Measurements from ENCODE around the gene MAST4. TPM values are rescaled to one million over a fixed set of nuclear protein-coding genes. Genes with fewer than 3 reads are reported as not detected.

Gene MAST4
- total RNA-seq, 1 donor from 2014 or later: 0.99 TPM

DNA sequence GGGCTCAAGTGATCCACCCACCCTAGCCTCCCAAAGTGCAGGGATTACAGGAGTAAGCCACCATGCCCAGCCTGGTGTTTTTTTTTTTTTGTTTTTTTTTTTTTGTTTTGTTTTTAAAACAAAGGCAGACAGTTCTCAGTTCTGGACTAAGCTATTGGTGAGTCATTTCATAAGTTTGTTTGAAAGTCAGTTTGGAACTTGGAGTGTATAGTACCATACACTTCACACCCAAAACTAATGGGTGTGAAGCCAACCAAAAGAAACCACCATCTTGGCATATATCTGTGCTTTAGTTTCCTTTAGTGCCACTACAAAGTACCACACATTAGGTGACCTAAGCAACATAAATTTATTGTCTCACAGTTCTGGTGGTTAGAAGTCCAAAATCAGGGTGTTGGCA is 13.4 kb downstream of the MAST4 start:
- Histone ChIP-seq H4K20me1 (ENCODE audit: low read depth) (no peaks in the 10 kb centered on the region), H3F3A (ENCODE audit: low read depth) (peaks cover 4% of the 10 kb centered on the region), H3K79me2 (ENCODE audit: low read depth) (no peaks in the 10 kb centered on the region), H3K4me2 (no peak overlapping the region), H3K4me3 (no peak overlapping the region), H3K9me3 (ENCODE audit: low read depth) (no peaks in the 10 kb centered on the region), H3K27me3 (no peaks in the 10 kb centered on the region), H3K4me1 (peaks cover 5% of the 10 kb centered on the region), H3K27ac (no peak overlapping the region), H2AFZ (replicated peaks) (no peak overlapping the region), H3K36me3 (no peaks in the 10 kb centered on the region), H3K9ac (no peak overlapping the region)
- no peak overlapping the region for H3K27ac Mint-ChIP-seq
- no peak for TF ChIP-seq EZH2 (IDR thresholded peaks at IDR 0.05)
- TF ChIP-seq, protein P1, sequence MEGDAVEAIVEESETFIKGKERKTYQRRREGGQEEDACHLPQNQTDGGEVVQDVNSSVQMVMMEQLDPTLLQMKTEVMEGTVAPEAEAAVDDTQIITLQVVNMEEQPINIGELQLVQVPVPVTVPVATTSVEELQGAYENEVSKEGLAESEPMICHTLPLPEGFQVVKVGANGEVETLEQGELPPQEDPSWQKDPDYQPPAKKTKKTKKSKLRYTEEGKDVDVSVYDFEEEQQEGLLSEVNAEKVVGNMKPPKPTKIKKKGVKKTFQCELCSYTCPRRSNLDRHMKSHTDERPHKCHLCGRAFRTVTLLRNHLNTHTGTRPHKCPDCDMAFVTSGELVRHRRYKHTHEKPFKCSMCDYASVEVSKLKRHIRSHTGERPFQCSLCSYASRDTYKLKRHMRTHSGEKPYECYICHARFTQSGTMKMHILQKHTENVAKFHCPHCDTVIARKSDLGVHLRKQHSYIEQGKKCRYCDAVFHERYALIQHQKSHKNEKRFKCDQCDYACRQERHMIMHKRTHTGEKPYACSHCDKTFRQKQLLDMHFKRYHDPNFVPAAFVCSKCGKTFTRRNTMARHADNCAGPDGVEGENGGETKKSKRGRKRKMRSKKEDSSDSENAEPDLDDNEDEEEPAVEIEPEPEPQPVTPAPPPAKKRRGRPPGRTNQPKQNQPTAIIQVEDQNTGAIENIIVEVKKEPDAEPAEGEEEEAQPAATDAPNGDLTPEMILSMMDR (IDR thresholded peaks at IDR 0.05): no peak
- TF ChIP-seq EZH2phosphoT487 (IDR thresholded peaks at IDR 0.05): no peak
- no peak for DNase-seq (ENCODE audit: low spot score)
- H3K27me3 Mint-ChIP-seq (ENCODE audit: insufficient read depth, low read depth): no peaks in the 10 kb centered on the region
- no peaks in the 10 kb centered on the region for H3K36me3 Mint-ChIP-seq
- no peak overlapping the region for H3K4me3 Mint-ChIP-seq
- no peaks in the 10 kb centered on the region for H3K4me1 Mint-ChIP-seq
- H3K9me3 Mint-ChIP-seq: no peaks in the 10 kb centered on the region

DNA sequence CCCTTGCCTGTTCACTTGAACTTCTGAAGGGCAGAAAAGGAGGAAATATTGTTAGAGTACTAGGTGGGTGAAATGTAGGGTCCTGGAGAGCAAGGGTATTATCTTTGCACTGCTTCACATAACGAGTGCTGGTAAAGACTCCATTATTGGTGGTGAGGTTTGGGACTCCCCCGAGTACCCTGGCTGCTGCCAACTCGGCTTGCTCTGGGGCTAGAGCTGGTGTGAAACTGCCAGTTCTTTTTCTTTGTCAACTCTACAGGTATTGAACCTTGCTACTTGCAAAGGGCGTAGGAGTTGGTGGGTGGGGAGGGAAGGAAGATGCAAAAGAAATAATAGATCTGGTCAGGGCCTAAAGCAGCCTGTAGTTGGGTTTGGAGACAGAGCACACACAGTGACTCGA is 16.0 kb downstream of the MAST4 start:
- Mint-ChIP-seq H3K4me3 (no peak overlapping the region), H3K4me1 (no peaks in the 10 kb centered on the region), H3K9me3 (no peaks in the 10 kb centered on the region), H3K27me3 (ENCODE audit: insufficient read depth, low read depth) (no peaks in the 10 kb centered on the region), H3K36me3 (no peaks in the 10 kb centered on the region), H3K27ac (no peak overlapping the region)
- no peaks in the 10 kb centered on the region for H4K20me1 ChIP-seq (ENCODE audit: low read depth)
- H3K36me3 ChIP-seq: no peaks in the 10 kb centered on the region
- no peaks in the 10 kb centered on the region for H3F3A ChIP-seq (ENCODE audit: low read depth)
- peaks cover 6% of the 10 kb centered on the region for H3K4me1 ChIP-seq
- DNase-seq (ENCODE audit: low spot score): no peak
- H3K27ac ChIP-seq: no peak overlapping the region
- no peak overlapping the region for H3K4me3 ChIP-seq
- H3K9me3 ChIP-seq (ENCODE audit: low read depth): no peaks in the 10 kb centered on the region
- H3K27me3 ChIP-seq: no peaks in the 10 kb centered on the region
- H2AFZ ChIP-seq (replicated peaks): no peak overlapping the region
- TF ChIP-seq, protein P1 (IDR thresholded peaks at IDR 0.05): no peak
- TF ChIP-seq EZH2phosphoT487 (IDR thresholded peaks at IDR 0.05) (no peak), EZH2 (IDR thresholded peaks at IDR 0.05) (no peak)
- H3K9ac ChIP-seq: no peak overlapping the region
- H3K79me2 ChIP-seq (ENCODE audit: low read depth): no peaks in the 10 kb centered on the region
- H3K4me2 ChIP-seq: no peak overlapping the region

DNA sequence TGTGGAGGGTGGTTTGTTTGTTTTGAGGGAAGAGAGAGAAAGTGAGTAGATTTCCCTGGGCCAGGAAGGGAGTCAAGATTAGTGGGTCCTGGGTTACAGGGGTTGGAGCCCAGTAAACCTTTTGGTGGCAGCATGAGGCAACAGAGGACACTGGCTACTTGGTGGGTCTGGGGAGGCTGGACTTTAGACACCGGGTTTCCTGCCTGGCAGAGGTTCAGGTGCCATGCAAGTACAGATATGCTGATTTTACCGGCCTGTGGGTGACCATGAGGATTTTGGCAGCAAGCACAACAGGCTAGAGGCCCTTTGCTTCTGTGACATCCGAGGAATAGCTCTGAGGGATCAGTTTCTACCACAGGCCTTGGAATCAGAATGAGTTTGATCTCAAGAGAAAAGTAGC is 18.9 kb downstream of the MAST4 start:
- no peaks in the 10 kb centered on the region for H3K36me3 Mint-ChIP-seq
- H3K27me3 Mint-ChIP-seq (ENCODE audit: insufficient read depth, low read depth): no peaks in the 10 kb centered on the region
- Histone ChIP-seq H3K9ac (no peak overlapping the region), H3K79me2 (ENCODE audit: low read depth) (no peaks in the 10 kb centered on the region), H3K4me1 (peaks cover 20% of the 10 kb centered on the region), H3K36me3 (no peaks in the 10 kb centered on the region), H3K27ac (no peak overlapping the region), H3K27me3 (no peaks in the 10 kb centered on the region), H3K4me2 (no peak overlapping the region), H4K20me1 (ENCODE audit: low read depth) (no peaks in the 10 kb centered on the region), H3F3A (ENCODE audit: low read depth) (no peaks in the 10 kb centered on the region), H3K9me3 (ENCODE audit: low read depth) (no peaks in the 10 kb centered on the region), H2AFZ (replicated peaks) (no peak overlapping the region), H3K4me3 (no peak overlapping the region)
- TF ChIP-seq EZH2 (IDR thresholded peaks at IDR 0.05): no peak
- TF ChIP-seq EZH2phosphoT487 (IDR thresholded peaks at IDR 0.05): no peak
- TF ChIP-seq, protein P1 (IDR thresholded peaks at IDR 0.05): no peak
- no peaks in the 10 kb centered on the region for H3K9me3 Mint-ChIP-seq
- no peak overlapping the region for H3K27ac Mint-ChIP-seq
- H3K4me3 Mint-ChIP-seq: no peak overlapping the region
- peaks cover 2% of the 10 kb centered on the region for H3K4me1 Mint-ChIP-seq
- DNase-seq (ENCODE audit: low spot score): no peak

All from neural progenitor cell (in vitro differentiated cells).